ENCODE results near the gene HCAR1.
"Not testable (repeated sequence)": the region's sequence is repeated elsewhere in the genome, so short reads cannot be mapped to it uniquely, and the experiment has no call there.

The HCAR1 gene

GRCh38 chr12:122730215-122731014, at the start of gene HCAR1:
Gene HCAR1 (minus strand): TSS chr12:122730844. CDS start chr12:122730339, 505 bp downstream.
- DNase-seq = no peak

- DNase-seq = no peak
These were observed 26.9 kb upstream of the HCAR1 start for GRCh38 chr12:122757568-122757967.

GRCh38 chr12:122754790-122755189, 24.1 kb upstream of the HCAR1 start:
- DNase-seq = no peak

GRCh38 chr12:122753319-122753650, 22.6 kb upstream of the HCAR1 start:
- DNase-seq = no peak

GRCh38 chr12:122752464-122753318, 22.0 kb upstream of the HCAR1 start, which contains the start of gene DENR:
Gene DENR (plus strand): TSS chr12:122752824. CDS start chr12:122753702, 878 bp downstream.
- peak; percentile 99 for DNase-seq

- not testable (repeated sequence) for DNase-seq
These were observed 20.3 kb upstream of the HCAR1 start for GRCh38 chr12:122750781-122751515.

- no peak for DNase-seq
These were observed 19.1 kb upstream of the HCAR1 start for GRCh38 chr12:122749569-122750332.

- no peak for DNase-seq
These were observed 16.8 kb upstream of the HCAR1 start for GRCh38 chr12:122747224-122748135.

- DNase-seq = no peak
These were observed 13.4 kb upstream of the HCAR1 start for GRCh38 chr12:122743895-122744525.

- no peak for DNase-seq
These were observed 9.7 kb upstream of the HCAR1 start for GRCh38 chr12:122740351-122740750.

GRCh38 chr12:122738571-122738970, 7.9 kb upstream of the HCAR1 start:
- DNase-seq = no peak

- DNase-seq = no peak
These were observed 2.0 kb upstream of the HCAR1 start for GRCh38 chr12:122732611-122733010.

GRCh38 chr12:122732170-122732569, 1.5 kb upstream of the HCAR1 start:
- DNase-seq = no peak

- DNase-seq = no peak
These were observed 945 bp downstream of the HCAR1 start for GRCh38 chr12:122729583-122730214.

- no peak for DNase-seq
These were observed 4.5 kb downstream of the HCAR1 start for GRCh38 chr12:122726080-122726558.

- DNase-seq = no peak
These were observed 5.1 kb downstream of the HCAR1 start for GRCh38 chr12:122725452-122726079.

- DNase-seq = no peak
These were observed 5.9 kb downstream of the HCAR1 start for GRCh38 chr12:122724641-122725243.

- no peak for DNase-seq
These were observed 8.3 kb downstream of the HCAR1 start for GRCh38 chr12:122722387-122722786.

- DNase-seq = no peak
These were observed 9.5 kb downstream of the HCAR1 start for GRCh38 chr12:122721057-122721545.
